ENCODE results near the gene GALNT18.

DNA sequence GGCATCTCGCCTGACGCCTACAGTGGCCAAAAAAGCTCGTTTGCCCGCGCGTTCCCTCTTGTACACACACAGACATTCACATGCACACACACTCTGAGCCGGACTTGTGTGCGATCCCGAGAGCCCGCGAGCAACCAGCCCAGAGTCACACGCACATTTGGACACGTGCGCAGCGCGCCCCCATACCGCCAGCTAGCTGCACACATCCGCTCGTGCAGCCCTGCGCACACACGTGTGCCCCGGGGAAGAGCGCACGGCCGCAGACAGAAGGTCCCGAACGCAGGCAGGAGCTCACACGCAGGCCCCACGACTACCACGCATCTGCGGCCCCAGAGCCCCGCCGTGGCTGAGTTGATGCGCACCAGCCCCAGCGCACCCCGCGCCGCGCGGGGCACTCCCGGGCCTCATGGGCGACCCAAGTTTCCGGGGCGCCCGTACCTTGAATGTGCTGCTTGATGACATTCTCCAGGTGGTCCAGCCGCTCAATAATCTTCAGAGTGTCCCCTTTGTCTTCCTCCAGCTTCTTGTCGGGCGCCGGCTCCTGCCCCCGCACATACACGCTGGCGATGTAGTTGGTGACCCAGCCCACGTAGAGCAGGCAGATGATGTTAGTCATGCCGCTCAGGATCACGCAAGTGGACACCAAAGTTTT lies 758 bp downstream of the GALNT18 start:
- TF ChIP-seq, protein P1, sequence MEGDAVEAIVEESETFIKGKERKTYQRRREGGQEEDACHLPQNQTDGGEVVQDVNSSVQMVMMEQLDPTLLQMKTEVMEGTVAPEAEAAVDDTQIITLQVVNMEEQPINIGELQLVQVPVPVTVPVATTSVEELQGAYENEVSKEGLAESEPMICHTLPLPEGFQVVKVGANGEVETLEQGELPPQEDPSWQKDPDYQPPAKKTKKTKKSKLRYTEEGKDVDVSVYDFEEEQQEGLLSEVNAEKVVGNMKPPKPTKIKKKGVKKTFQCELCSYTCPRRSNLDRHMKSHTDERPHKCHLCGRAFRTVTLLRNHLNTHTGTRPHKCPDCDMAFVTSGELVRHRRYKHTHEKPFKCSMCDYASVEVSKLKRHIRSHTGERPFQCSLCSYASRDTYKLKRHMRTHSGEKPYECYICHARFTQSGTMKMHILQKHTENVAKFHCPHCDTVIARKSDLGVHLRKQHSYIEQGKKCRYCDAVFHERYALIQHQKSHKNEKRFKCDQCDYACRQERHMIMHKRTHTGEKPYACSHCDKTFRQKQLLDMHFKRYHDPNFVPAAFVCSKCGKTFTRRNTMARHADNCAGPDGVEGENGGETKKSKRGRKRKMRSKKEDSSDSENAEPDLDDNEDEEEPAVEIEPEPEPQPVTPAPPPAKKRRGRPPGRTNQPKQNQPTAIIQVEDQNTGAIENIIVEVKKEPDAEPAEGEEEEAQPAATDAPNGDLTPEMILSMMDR (IDR thresholded peaks at IDR 0.05): peak in 2 of 3 donors; percentile 15 to 17
- no peak for TF ChIP-seq POLR2A (IDR thresholded peaks at IDR 0.05)
- TF ChIP-seq EP300 (IDR thresholded peaks at IDR 0.05): no peak

All from ovary (tissue), 3 donors.